Iris pigment epithelial cell (primary cell): ENCODE results near the gene DLG1.

Source experiments
- DNase-seq: peaks from one replicate; pipeline ENCODE4 v3.0.0-alpha.2; 2011; ENCODE audit warnings: low read depth

DLG1 gene

GRCh38 chr3:197029511-197030167, 268.8 kb downstream of the DLG1 start, which contains the start of gene MELTF:
Gene MELTF, minus strand, starts transcription at chr3:197029817. Its CDS starts 115 bp downstream, at chr3:197029702.
- peak; percentile 41 for DNase-seq

- DNase-seq = no peak
Observed at GRCh38 chr3:197028728-197029510, 269.5 kb downstream of the DLG1 start.

- DNase-seq = no peak
Observed at GRCh38 chr3:197027896-197028727, 270.3 kb downstream of the DLG1 start.

- DNase-seq = no peak
Observed at GRCh38 chr3:197027151-197027895, 271.1 kb downstream of the DLG1 start.

- no peak for DNase-seq
Observed at GRCh38 chr3:197026481-197026866, 271.9 kb downstream of the DLG1 start.

- no peak for DNase-seq
Observed at GRCh38 chr3:197025736-197026480, 272.5 kb downstream of the DLG1 start.

GRCh38 chr3:197024881-197025735, 273.3 kb downstream of the DLG1 start:
- DNase-seq = no peak

- DNase-seq = no peak
Observed at GRCh38 chr3:197023998-197024651, 274.3 kb downstream of the DLG1 start.

GRCh38 chr3:197023241-197023997, 275.0 kb downstream of the DLG1 start:
- DNase-seq = no peak

GRCh38 chr3:197022405-197023231, 275.8 kb downstream of the DLG1 start:
- DNase-seq = no peak

- no peak for DNase-seq
Observed at GRCh38 chr3:197021729-197022404, 276.5 kb downstream of the DLG1 start.

- no peak for DNase-seq
Observed at GRCh38 chr3:197021231-197021630, 277.2 kb downstream of the DLG1 start.

- DNase-seq = no peak
Observed at GRCh38 chr3:197019535-197019934, 278.9 kb downstream of the DLG1 start.

GRCh38 chr3:197019021-197019420, 279.4 kb downstream of the DLG1 start:
- DNase-seq = no peak

GRCh38 chr3:197017003-197017402, 281.4 kb downstream of the DLG1 start:
- DNase-seq = no peak

GRCh38 chr3:197015790-197016736, 282.3 kb downstream of the DLG1 start:
- DNase-seq = no peak
